ENCODE data around the gene CAPNS2. TPM values are rescaled to one million over a fixed set of nuclear protein-coding genes. Genes with fewer than 3 reads are reported as not detected.

Gene CAPNS2
- total RNA-seq, 1 donor from 2014 or later, result 3.4 TPM

DNA sequence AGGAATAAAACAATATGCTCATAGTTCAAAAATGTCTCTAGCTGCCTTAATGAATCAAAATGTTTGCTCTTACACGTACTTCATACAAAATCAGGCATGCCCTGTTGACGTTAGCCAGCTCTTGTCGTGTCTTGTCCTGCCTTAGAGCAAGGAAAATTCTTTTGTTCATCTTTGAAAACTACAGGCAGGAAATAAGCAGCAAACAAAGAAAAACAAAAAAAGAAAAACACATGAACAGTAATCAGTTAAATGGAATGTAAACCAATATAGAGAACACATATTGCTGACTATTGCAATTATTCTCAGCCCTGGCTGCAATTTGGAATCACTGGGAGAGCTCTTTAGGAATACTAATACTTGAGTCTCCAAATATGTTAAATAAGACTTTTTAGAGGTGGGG, 1.7 kb downstream of the CAPNS2 start:
- Mint-ChIP-seq H3K4me1 (ENCODE audit: low read depth, unreplicated experiment) (peaks cover 16% of the 10 kb centered on the region), H3K4me3 (ENCODE audit: unreplicated experiment) (no peak overlapping the region), H3K36me3 (ENCODE audit: low read depth, unreplicated experiment) (peaks cover 23% of the 10 kb centered on the region), H3K9me3 (ENCODE audit: unreplicated experiment) (no peaks in the 10 kb centered on the region), H3K27ac (ENCODE audit: unreplicated experiment) (no peak overlapping the region), H3K27me3 (ENCODE audit: low read depth, unreplicated experiment) (no peaks in the 10 kb centered on the region)
- Histone ChIP-seq H3K4me3 (ENCODE audit: insufficient read depth, low read depth, low read length) (no peak overlapping the region), H3K4me2 (ENCODE audit: low read length) (no peak overlapping the region), H3K79me2 (ENCODE audit: insufficient read depth, low read length) (no peaks in the 10 kb centered on the region), H3K36me3 (ENCODE audit: insufficient read depth, low read length) (peaks cover 9% of the 10 kb centered on the region), H3K9me3 (ENCODE audit: insufficient read depth, low read depth, low read length) (no peaks in the 10 kb centered on the region), H3K27ac (ENCODE audit: low read depth, low read length) (no peak overlapping the region), H4K20me1 (ENCODE audit: insufficient read depth, low read length) (no peaks in the 10 kb centered on the region), H2AFZ (ENCODE audit: low read depth, low read length) (no peak overlapping the region), H3K9ac (ENCODE audit: low read length) (no peak overlapping the region), H3K27me3 (ENCODE audit: insufficient read depth, low read length) (no peaks in the 10 kb centered on the region), H3K4me1 (ENCODE audit: insufficient read depth, low read length) (no peaks in the 10 kb centered on the region)
- no peak for DNase-seq (ENCODE audit: low read depth)
- no peak for TF ChIP-seq EZH2 (IDR thresholded peaks at IDR 0.05; ENCODE audit: insufficient read depth, low read length)
- TF ChIP-seq, protein P1, sequence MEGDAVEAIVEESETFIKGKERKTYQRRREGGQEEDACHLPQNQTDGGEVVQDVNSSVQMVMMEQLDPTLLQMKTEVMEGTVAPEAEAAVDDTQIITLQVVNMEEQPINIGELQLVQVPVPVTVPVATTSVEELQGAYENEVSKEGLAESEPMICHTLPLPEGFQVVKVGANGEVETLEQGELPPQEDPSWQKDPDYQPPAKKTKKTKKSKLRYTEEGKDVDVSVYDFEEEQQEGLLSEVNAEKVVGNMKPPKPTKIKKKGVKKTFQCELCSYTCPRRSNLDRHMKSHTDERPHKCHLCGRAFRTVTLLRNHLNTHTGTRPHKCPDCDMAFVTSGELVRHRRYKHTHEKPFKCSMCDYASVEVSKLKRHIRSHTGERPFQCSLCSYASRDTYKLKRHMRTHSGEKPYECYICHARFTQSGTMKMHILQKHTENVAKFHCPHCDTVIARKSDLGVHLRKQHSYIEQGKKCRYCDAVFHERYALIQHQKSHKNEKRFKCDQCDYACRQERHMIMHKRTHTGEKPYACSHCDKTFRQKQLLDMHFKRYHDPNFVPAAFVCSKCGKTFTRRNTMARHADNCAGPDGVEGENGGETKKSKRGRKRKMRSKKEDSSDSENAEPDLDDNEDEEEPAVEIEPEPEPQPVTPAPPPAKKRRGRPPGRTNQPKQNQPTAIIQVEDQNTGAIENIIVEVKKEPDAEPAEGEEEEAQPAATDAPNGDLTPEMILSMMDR (IDR thresholded peaks at IDR 0.05; ENCODE audit: insufficient read depth, low read depth, low read length), result no peak
- peak; percentile 32 for FAIRE-seq

GRCh38 chr16:55569025-55569424, 2.5 kb downstream of the CAPNS2 start:
- FAIRE-seq (no peak), DNase-seq (ENCODE audit: low read depth) (peak; percentile 75)
- Histone ChIP-seq H3K27ac (ENCODE audit: low read depth, low read length) (no peak overlapping the region), H3K79me2 (ENCODE audit: insufficient read depth, low read length) (no peaks in the 10 kb centered on the region), H3K9me3 (ENCODE audit: insufficient read depth, low read depth, low read length) (no peaks in the 10 kb centered on the region), H3K4me3 (ENCODE audit: insufficient read depth, low read depth, low read length) (no peak overlapping the region), H3K36me3 (ENCODE audit: insufficient read depth, low read length) (peaks cover 9% of the 10 kb centered on the region), H4K20me1 (ENCODE audit: insufficient read depth, low read length) (no peaks in the 10 kb centered on the region), H3K9ac (ENCODE audit: low read length) (no peak overlapping the region), H3K4me2 (ENCODE audit: low read length) (no peak overlapping the region), H3K27me3 (ENCODE audit: insufficient read depth, low read length) (no peaks in the 10 kb centered on the region), H2AFZ (ENCODE audit: low read depth, low read length) (no peak overlapping the region), H3K4me1 (ENCODE audit: insufficient read depth, low read length) (no peaks in the 10 kb centered on the region)
- no peaks in the 10 kb centered on the region for H3K27me3 Mint-ChIP-seq (ENCODE audit: low read depth, unreplicated experiment)
- no peaks in the 10 kb centered on the region for H3K9me3 Mint-ChIP-seq (ENCODE audit: unreplicated experiment)
- peaks cover 18% of the 10 kb centered on the region for H3K36me3 Mint-ChIP-seq (ENCODE audit: low read depth, unreplicated experiment)
- H3K4me3 Mint-ChIP-seq (ENCODE audit: unreplicated experiment), result no peak overlapping the region
- H3K4me1 Mint-ChIP-seq (ENCODE audit: low read depth, unreplicated experiment), result peaks cover 10% of the 10 kb centered on the region
- TF ChIP-seq, protein P1 (IDR thresholded peaks at IDR 0.05; ENCODE audit: insufficient read depth, low read depth, low read length), result no peak
- TF ChIP-seq EZH2 (IDR thresholded peaks at IDR 0.05; ENCODE audit: insufficient read depth, low read length), result no peak
- no peak overlapping the region for H3K27ac Mint-ChIP-seq (ENCODE audit: unreplicated experiment)

DNA sequence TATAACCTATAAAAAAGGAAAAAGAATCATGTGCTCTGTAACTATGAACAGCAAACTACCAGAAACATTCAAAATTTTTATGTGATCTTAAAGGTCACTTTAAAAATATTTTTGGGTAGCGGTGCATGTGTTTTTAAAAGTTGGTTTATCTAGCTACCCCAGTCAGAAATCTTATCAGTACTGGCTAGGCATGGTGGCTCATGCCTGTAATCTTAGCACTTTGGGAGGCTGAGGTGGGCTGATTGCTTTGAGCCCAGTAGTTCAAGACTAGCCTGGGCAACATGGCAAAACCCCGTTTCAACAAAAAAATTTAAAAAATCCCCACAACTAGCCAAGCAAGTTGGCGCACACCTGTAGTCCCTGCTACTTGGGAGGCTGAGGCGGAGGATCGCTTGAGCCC, 3.7 kb downstream of the CAPNS2 start:
- no peaks in the 10 kb centered on the region for H3K79me2 ChIP-seq (ENCODE audit: insufficient read depth, low read length)
- Mint-ChIP-seq H3K4me1 (ENCODE audit: low read depth, unreplicated experiment) (peaks cover 10% of the 10 kb centered on the region), H3K27ac (ENCODE audit: unreplicated experiment) (no peak overlapping the region), H3K36me3 (ENCODE audit: low read depth, unreplicated experiment) (peaks cover 21% of the 10 kb centered on the region), H3K4me3 (ENCODE audit: unreplicated experiment) (no peak overlapping the region), H3K9me3 (ENCODE audit: unreplicated experiment) (no peaks in the 10 kb centered on the region), H3K27me3 (ENCODE audit: low read depth, unreplicated experiment) (no peaks in the 10 kb centered on the region)
- no peaks in the 10 kb centered on the region for H3K27me3 ChIP-seq (ENCODE audit: insufficient read depth, low read length)
- no peak overlapping the region for H3K4me2 ChIP-seq (ENCODE audit: low read length)
- peaks cover 9% of the 10 kb centered on the region for H3K36me3 ChIP-seq (ENCODE audit: insufficient read depth, low read length)
- no peak overlapping the region for H3K4me3 ChIP-seq (ENCODE audit: insufficient read depth, low read depth, low read length)
- no peak for FAIRE-seq
- H3K4me1 ChIP-seq (ENCODE audit: insufficient read depth, low read length), result no peaks in the 10 kb centered on the region
- no peaks in the 10 kb centered on the region for H4K20me1 ChIP-seq (ENCODE audit: insufficient read depth, low read length)
- no peak for TF ChIP-seq EZH2 (IDR thresholded peaks at IDR 0.05; ENCODE audit: insufficient read depth, low read length)
- TF ChIP-seq, protein P1 (IDR thresholded peaks at IDR 0.05; ENCODE audit: insufficient read depth, low read depth, low read length), result no peak
- no peaks in the 10 kb centered on the region for H3K9me3 ChIP-seq (ENCODE audit: insufficient read depth, low read depth, low read length)
- no peak overlapping the region for H3K27ac ChIP-seq (ENCODE audit: low read depth, low read length)
- no peak for DNase-seq (ENCODE audit: low read depth)
- no peak overlapping the region for H2AFZ ChIP-seq (ENCODE audit: low read depth, low read length)
- no peak overlapping the region for H3K9ac ChIP-seq (ENCODE audit: low read length)
